Osteoblast (primary cell): ENCODE results near the gene SMARCA2. TPM values are rescaled to one million over a fixed set of nuclear protein-coding genes. Genes with fewer than 3 reads are reported as not detected.

Source experiments
- DNase-seq: peaks from one replicate; pipeline ENCODE4 v3.0.0; 2011; ENCODE audit warnings: low spot score, mixed read lengths; ENCODE audit not compliant: insufficient read length; ENCODE audit errors: missing footprints
- H2AFZ ChIP-seq: 2 replicates; pipeline ENCODE4 v1.6.0; 2011; ENCODE audit warnings: mild to moderate bottlenecking, low read length
- H3K27ac ChIP-seq: 2 replicates; pipeline ENCODE4 v1.5.1; 2011; ENCODE audit warnings: mild to moderate bottlenecking, low read depth, low read length, moderate library complexity
- H3K27me3 ChIP-seq: 2 replicates; pipeline ENCODE4 v1.6.0; 2012; ENCODE audit warnings: mild to moderate bottlenecking, control low read depth, inconsistent platforms, low read length, moderate library complexity; ENCODE audit not compliant: insufficient read depth
- H3K36me3 ChIP-seq: 2 replicates; pipeline ENCODE4 v1.5.1; 2011; ENCODE audit warnings: mild to moderate bottlenecking, low read length, control low read depth, moderate library complexity; ENCODE audit not compliant: insufficient read depth
- H3K4me1 ChIP-seq: 2 replicates; pipeline ENCODE4 v1.5.1; 2011; ENCODE audit warnings: mild to moderate bottlenecking, low read length, control low read depth, moderate library complexity; ENCODE audit not compliant: insufficient read depth
- H3K4me2 ChIP-seq: 2 replicates; pipeline ENCODE4 v1.6.0; 2011; ENCODE audit warnings: mild to moderate bottlenecking, low read length; ENCODE audit not compliant: insufficient read depth
- H3K4me3 ChIP-seq: fragments of 200-600 bp; sonication (generic); 3 replicates; pipeline ENCODE4 v1.5.1; 2012; ENCODE audit warnings: mild to moderate bottlenecking, low read length, inconsistent platforms; ENCODE audit not compliant: insufficient read depth
- H3K79me2 ChIP-seq: 2 replicates; pipeline ENCODE4 v1.6.0; 2012; ENCODE audit warnings: mild to moderate bottlenecking, low read length, control low read depth, inconsistent platforms; ENCODE audit not compliant: insufficient read depth
- H3K9me3 ChIP-seq: 2 replicates; pipeline ENCODE4 v1.5.1; 2011; ENCODE audit warnings: low read depth, low read length, control low read depth
- H4K20me1 ChIP-seq: 2 replicates; pipeline ENCODE4 v1.6.0; 2012; ENCODE audit warnings: mild to moderate bottlenecking, low read length, control low read depth; ENCODE audit not compliant: insufficient read depth
- CTCF ChIP-seq: IDR thresholded peaks from 2 replicates; pipeline ENCODE4 v1.5.1; 2011; ENCODE audit warnings: mild to moderate bottlenecking, low read depth, low read length, moderate library complexity; ENCODE audit errors: extremely low read depth
- total RNA-seq: library from RNA; depleted of rRNA; stranded (reverse); fragments of >200 nt; gene quantifications from 2 replicates; pipeline ENCODE4 v1.2.3, GENCODE V29; 2012

Gene SMARCA2
- total RNA-seq, 1 donor: 101 TPM

GRCh38 chr9:2082772-2083171 is 67.6 kb downstream of the SMARCA2 start:
- Histone ChIP-seq H3K27ac (no peak overlapping the region), H3K36me3 (peaks cover 51% of the 10 kb centered on the region), H2AFZ (no peak overlapping the region), H4K20me1 (no peaks in the 10 kb centered on the region), H3K4me1 (peaks cover 5% of the 10 kb centered on the region), H3K9me3 (no peaks in the 10 kb centered on the region), H3K4me3 (no peak overlapping the region), H3K79me2 (no peaks in the 10 kb centered on the region), H3K27me3 (no peaks in the 10 kb centered on the region), H3K4me2 (no peak overlapping the region)
- no peak for DNase-seq
- no peak for TF ChIP-seq CTCF

- H3K4me3 ChIP-seq: no peak overlapping the region
- no peak overlapping the region for H3K27ac ChIP-seq
- no peak for DNase-seq
- H3K36me3 ChIP-seq: peaks cover 47% of the 10 kb centered on the region
- peaks cover 5% of the 10 kb centered on the region for H3K4me1 ChIP-seq
- no peak overlapping the region for H3K4me2 ChIP-seq
- H2AFZ ChIP-seq: no peak overlapping the region
- H3K79me2 ChIP-seq: no peaks in the 10 kb centered on the region
- no peaks in the 10 kb centered on the region for H4K20me1 ChIP-seq
- H3K9me3 ChIP-seq: no peaks in the 10 kb centered on the region
- H3K27me3 ChIP-seq: no peaks in the 10 kb centered on the region
- TF ChIP-seq CTCF: no peak
Measured at GRCh38 chr9:2083479-2083878, 68.3 kb downstream of the SMARCA2 start.

GRCh38 chr9:2085716-2086115 is 70.6 kb downstream of the SMARCA2 start:
- H3K4me2 ChIP-seq: no peak overlapping the region

GRCh38 chr9:2086116-2086515 is 71.0 kb downstream of the SMARCA2 start:
- H3K36me3 ChIP-seq: peaks cover 37% of the 10 kb centered on the region
- H3K4me3 ChIP-seq: no peak overlapping the region
- no peaks in the 10 kb centered on the region for H3K27me3 ChIP-seq
- H4K20me1 ChIP-seq: no peaks in the 10 kb centered on the region
- no peak for DNase-seq
- H3K4me1 ChIP-seq: peaks cover 5% of the 10 kb centered on the region
- no peak overlapping the region for H3K27ac ChIP-seq
- no peak for TF ChIP-seq CTCF
- H3K4me2 ChIP-seq: no peak overlapping the region
- no peaks in the 10 kb centered on the region for H3K9me3 ChIP-seq
- H3K79me2 ChIP-seq: no peaks in the 10 kb centered on the region
- H2AFZ ChIP-seq: no peak overlapping the region

More at GRCh38 chr9:2085716-2086115, 70.6 kb downstream of the SMARCA2 start:
- no peaks in the 10 kb centered on the region for H3K27me3 ChIP-seq
- H3K4me1 ChIP-seq: peaks cover 5% of the 10 kb centered on the region
- no peaks in the 10 kb centered on the region for H3K79me2 ChIP-seq
- TF ChIP-seq CTCF: no peak
- H3K9me3 ChIP-seq: no peaks in the 10 kb centered on the region
- no peak overlapping the region for H3K4me3 ChIP-seq
- no peak for DNase-seq
- peaks cover 39% of the 10 kb centered on the region for H3K36me3 ChIP-seq
- H4K20me1 ChIP-seq: no peaks in the 10 kb centered on the region
- H2AFZ ChIP-seq: no peak overlapping the region
- H3K27ac ChIP-seq: no peak overlapping the region
